Ishikawa (cell line): ENCODE measurements around the gene HOXB7.

Source experiments
- CEBPB ChIP-seq: IDR thresholded peaks from 2 replicates; pipeline ENCODE4 v1.6.1; 2012
- CREB1 ChIP-seq: IDR thresholded peaks from 2 replicates; pipeline ENCODE4 v1.6.1; 2012; ENCODE audit warnings: low read depth
- EP300 ChIP-seq: IDR thresholded peaks from 2 replicates; pipeline ENCODE4 v1.6.1; 2012; ENCODE audit warnings: borderline replicate concordance
- NFIC ChIP-seq: IDR thresholded peaks from 2 replicates; pipeline ENCODE4 v1.6.1; 2012
- RAD21 ChIP-seq: IDR thresholded peaks from 2 replicates; pipeline ENCODE4 v1.6.1; 2012; ENCODE audit warnings: low read depth
- TAF1 ChIP-seq: IDR thresholded peaks from 2 replicates; pipeline ENCODE4 v1.6.1; 2012; ENCODE audit warnings: low read depth, mild to moderate bottlenecking
- TCF12 ChIP-seq: IDR thresholded peaks from 2 replicates; pipeline ENCODE4 v1.6.1; 2012; ENCODE audit warnings: low read depth
- TEAD4 ChIP-seq: IDR thresholded peaks from 2 replicates; pipeline ENCODE4 v1.6.1; 2012
- YY1 ChIP-seq: IDR thresholded peaks from 2 replicates; pipeline ENCODE4 v1.6.1; 2012; ENCODE audit warnings: low read depth
- TF ChIP-seq, protein P1 (sequence below): IDR thresholded peaks from 2 replicates; pipeline ENCODE4 v1.6.1; 2012
- TF ChIP-seq, protein P2 (sequence below): IDR thresholded peaks from 2 replicates; pipeline ENCODE4 v1.6.1; 2012

DNA sequence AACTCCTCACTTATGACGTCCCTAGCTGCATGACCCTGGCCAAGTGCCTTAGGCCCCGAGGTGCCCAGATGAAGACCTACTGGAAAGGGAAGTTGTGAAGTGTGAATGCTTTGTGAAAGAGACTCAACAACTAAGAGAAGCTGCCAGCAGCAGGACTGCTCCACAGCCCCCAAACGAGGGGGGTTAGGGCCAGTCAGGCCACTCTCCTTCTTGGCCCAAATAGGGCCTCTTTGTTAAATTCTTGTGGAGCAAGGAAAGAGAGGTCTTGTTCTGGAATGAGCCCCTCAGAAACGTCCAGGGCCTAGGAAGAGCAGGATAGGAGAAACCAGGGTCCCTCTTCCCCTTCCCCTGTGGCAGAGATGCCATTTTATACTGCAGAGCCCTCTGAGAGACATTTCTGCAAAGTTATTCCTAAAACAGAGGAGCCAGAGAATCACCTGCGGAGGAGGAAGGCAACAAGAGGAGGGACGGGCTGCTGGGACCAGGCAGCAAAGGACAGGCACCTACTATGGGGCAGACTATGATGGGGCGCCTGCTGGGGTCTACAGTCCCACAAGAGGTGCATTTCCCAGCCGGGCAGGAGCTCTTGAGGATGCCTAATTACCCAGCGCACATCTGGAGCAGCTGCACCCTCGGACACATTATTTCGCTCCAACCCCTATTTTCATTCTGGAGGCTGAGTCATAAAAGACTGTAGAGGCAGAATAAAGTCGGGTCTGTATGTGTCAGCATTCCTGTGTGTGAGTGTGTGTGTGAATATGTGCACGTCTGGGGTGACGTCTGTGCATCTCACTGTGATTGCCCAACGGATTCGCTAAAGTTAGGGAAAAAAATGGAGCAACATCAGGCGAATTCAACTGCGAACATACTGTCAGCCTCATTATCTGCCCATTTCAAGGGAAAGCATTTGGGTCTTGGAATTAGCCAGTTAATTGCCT lies 26.8 kb upstream of the HOXB7 start:
- TF ChIP-seq TAF1 (no peak), RAD21 (no peak), NFIC (no peak), TCF12 (no peak), EP300 (no peak), TEAD4 (no peak), YY1 (no peak), CEBPB (no peak), CREB1 (no peak)
- TF ChIP-seq, protein P1, sequence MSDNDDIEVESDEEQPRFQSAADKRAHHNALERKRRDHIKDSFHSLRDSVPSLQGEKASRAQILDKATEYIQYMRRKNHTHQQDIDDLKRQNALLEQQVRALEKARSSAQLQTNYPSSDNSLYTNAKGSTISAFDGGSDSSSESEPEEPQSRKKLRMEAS: no peak
- TF ChIP-seq, protein P2, sequence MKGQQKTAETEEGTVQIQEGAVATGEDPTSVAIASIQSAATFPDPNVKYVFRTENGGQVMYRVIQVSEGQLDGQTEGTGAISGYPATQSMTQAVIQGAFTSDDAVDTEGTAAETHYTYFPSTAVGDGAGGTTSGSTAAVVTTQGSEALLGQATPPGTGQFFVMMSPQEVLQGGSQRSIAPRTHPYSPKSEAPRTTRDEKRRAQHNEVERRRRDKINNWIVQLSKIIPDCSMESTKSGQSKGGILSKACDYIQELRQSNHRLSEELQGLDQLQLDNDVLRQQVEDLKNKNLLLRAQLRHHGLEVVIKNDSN: no peak
